RWPE2 (cell line): ENCODE measurements around the gene AQR.

Source experiments
- ATAC-seq: fragments of 200-7000 bp; cut with Tn5 transposase; 3 replicates; pipeline ENCODE4 v1.9.1; 2021; ENCODE audit warnings: low read depth
- DNase-seq: peaks from one replicate; pipeline ENCODE4 v3.0.0-alpha.2; 2020; ENCODE audit warnings: low spot score
- H3K27ac ChIP-seq: fragments of 450-650 bp; 2 replicates; pipeline ENCODE4 v1.5.1; 2017; ENCODE audit warnings: mild to moderate bottlenecking; ENCODE audit not compliant: poor library complexity, severe bottlenecking
- H3K27me3 ChIP-seq: fragments of 250-450 bp; sonication (Bioruptor Pico); 2 replicates; pipeline ENCODE4 v1.5.1; 2021; ENCODE audit warnings: mild to moderate bottlenecking, moderate library complexity; ENCODE audit not compliant: insufficient read depth, poor library complexity, severe bottlenecking
- H3K36me3 ChIP-seq: fragments of 250-450 bp; sonication (Bioruptor Pico); 2 replicates; pipeline ENCODE4 v1.5.1; 2020; ENCODE audit warnings: low read depth, mild to moderate bottlenecking, moderate library complexity
- H3K4me1 ChIP-seq: fragments of 250-450 bp; sonication (Bioruptor Pico); 2 replicates; pipeline ENCODE4 v1.5.1; 2021; ENCODE audit warnings: mild to moderate bottlenecking, moderate library complexity; ENCODE audit not compliant: insufficient read depth, poor library complexity, severe bottlenecking
- H3K4me3 ChIP-seq: fragments of 250-450 bp; sonication (Bioruptor Pico); 2 replicates; pipeline ENCODE4 v1.5.1; 2021; ENCODE audit warnings: mild to moderate bottlenecking, moderate library complexity; ENCODE audit not compliant: severe bottlenecking
- H3K9me3 ChIP-seq: fragments of 250-450 bp; sonication (Bioruptor Pico); 2 replicates; pipeline ENCODE4 v1.5.1; 2021; ENCODE audit warnings: mild to moderate bottlenecking, moderate library complexity; ENCODE audit not compliant: severe bottlenecking
- TF ChIP-seq, protein P1 (sequence below): fragments of 450-650 bp; IDR thresholded peaks from one replicate; pipeline ENCODE4 v1.5.1; 2017; ENCODE audit warnings: mild to moderate bottlenecking, moderate library complexity; ENCODE audit not compliant: poor library complexity, severe bottlenecking

Gene AQR

DNA sequence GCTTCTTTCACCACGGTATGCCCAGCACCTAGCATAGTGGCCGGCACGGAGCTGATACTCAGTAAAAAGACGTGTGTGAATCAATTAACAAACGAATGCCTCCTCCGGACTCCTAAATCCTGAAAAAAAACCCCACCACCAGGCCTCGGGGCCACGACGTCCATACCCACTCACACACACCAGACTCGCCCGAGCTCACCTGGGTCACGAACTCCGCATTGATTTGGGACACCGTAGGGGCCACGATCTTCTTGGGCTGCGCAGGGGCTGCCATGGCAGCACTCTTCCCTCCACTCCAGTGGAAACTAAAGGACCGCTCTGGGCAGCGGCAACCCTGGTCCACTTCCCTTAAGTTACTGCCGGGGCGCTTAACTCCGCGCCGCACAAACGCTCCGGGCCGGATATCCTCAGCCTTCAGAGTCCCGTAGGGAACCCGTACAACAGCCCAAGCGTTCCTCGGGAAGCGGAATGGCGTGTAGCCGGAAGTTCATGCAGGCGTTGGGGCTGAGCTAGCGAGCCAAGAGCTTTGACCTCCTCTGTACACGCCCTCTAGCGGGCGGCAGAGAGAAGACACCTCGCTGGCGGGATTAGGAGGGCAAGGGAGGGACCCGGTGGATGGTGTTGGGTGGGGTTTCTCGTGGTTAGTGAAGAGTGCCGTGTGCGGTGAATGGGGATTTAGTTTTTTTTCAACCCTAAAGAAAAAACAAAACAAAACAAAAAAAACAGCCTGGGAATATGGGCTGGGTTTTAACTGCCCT, at the start of gene AQR:
AQR (minus strand) TSS at position 403 of the 758 bp plus-strand sequence; CDS start at position 274, 129 bp downstream.
- peaks cover 24% of the 10 kb centered on the region for H3K36me3 ChIP-seq
- peaks cover 5% of the 10 kb centered on the region for H3K4me1 ChIP-seq
- H3K27ac ChIP-seq: peak within 1 kb of the TSS; percentile 6
- peak; percentile 99 for DNase-seq
- peak; percentile 100 for ATAC-seq
- peak within 1 kb of the TSS; percentile 94 for H3K4me3 ChIP-seq
- TF ChIP-seq, protein P1, sequence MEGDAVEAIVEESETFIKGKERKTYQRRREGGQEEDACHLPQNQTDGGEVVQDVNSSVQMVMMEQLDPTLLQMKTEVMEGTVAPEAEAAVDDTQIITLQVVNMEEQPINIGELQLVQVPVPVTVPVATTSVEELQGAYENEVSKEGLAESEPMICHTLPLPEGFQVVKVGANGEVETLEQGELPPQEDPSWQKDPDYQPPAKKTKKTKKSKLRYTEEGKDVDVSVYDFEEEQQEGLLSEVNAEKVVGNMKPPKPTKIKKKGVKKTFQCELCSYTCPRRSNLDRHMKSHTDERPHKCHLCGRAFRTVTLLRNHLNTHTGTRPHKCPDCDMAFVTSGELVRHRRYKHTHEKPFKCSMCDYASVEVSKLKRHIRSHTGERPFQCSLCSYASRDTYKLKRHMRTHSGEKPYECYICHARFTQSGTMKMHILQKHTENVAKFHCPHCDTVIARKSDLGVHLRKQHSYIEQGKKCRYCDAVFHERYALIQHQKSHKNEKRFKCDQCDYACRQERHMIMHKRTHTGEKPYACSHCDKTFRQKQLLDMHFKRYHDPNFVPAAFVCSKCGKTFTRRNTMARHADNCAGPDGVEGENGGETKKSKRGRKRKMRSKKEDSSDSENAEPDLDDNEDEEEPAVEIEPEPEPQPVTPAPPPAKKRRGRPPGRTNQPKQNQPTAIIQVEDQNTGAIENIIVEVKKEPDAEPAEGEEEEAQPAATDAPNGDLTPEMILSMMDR: peak; percentile 99
- H3K27me3 ChIP-seq: no peaks in the 10 kb centered on the region
- no peaks in the 10 kb centered on the region for H3K9me3 ChIP-seq

DNA sequence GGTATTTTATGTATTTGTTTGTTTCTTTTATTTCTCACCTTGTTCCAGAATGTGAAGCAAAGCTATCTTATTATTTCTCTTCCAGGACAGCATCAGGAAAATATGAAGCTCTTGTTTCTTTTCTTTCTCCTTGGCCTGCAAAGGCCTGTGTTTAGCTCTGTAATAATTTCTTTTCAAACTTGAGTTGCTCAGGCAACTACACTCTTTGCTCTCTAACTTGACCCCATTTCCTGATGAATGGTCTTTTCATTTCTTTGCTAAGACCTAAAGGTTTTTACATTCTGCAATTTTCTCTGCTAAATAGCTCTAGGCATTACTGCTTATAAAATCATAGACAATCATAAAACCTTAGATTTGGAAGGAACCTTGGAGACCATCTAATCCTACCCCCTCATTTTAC, 44.7 kb upstream of the AQR start:
- DNase-seq (no peak), ATAC-seq (no peak)
- TF ChIP-seq, protein P1: no peak
- Histone ChIP-seq H3K27ac (no peak overlapping the region), H3K27me3 (no peaks in the 10 kb centered on the region), H3K36me3 (no peaks in the 10 kb centered on the region), H3K9me3 (no peaks in the 10 kb centered on the region), H3K4me3 (no peak overlapping the region), H3K4me1 (peaks cover 2% of the 10 kb centered on the region)

DNA sequence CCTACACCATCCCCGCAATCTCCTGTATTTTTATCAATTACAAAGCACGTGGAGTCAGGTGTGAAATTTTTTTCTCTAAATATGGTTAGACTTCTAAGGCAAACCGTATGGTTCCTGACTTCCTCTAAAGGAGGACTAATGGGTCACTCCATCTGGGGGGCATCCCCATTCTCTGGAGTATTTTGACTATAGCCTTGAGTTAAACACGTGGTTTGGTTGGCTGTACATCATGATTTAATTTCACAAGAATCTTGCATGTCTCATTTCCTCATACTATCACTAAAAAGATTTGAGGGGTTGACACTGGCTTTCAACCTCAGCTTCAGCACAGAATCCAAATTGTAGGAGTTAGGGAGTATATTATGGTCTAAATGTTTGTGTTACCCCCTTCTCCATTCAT, 43.8 kb upstream of the AQR start:
- no peaks in the 10 kb centered on the region for H3K4me1 ChIP-seq
- no peak overlapping the region for H3K4me3 ChIP-seq
- H3K9me3 ChIP-seq: no peaks in the 10 kb centered on the region
- TF ChIP-seq, protein P1: no peak
- H3K36me3 ChIP-seq: no peaks in the 10 kb centered on the region
- ATAC-seq (0 out of 3 replicates have a peak, but pooled peaks have one; percentile 10), DNase-seq (no peak)
- no peak overlapping the region for H3K27ac ChIP-seq
- no peaks in the 10 kb centered on the region for H3K27me3 ChIP-seq

DNA sequence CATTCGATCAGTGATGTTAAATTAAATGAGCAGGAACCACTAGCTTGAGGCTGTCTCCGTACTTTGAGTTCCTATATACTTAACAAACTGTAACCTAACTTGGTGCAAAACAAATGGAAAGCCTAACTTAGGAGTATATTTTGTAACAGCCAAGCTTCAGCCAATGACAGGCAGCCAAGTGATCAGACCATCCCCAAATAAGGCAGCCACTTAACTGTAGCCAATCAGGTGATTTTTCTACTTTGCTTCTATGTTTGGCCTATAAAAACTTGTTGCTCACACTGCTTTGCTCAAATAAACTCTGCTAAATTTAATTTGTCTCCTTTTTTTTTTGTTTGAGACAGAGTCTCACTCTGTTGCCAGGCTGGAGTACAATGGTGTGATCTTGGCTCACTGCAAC, 37.9 kb upstream of the AQR start:
- Histone ChIP-seq H3K27me3 (no peaks in the 10 kb centered on the region), H3K9me3 (no peaks in the 10 kb centered on the region), H3K4me3 (no peak overlapping the region), H3K27ac (no peak overlapping the region), H3K4me1 (no peaks in the 10 kb centered on the region), H3K36me3 (no peaks in the 10 kb centered on the region)
- no peak for ATAC-seq
- TF ChIP-seq, protein P1: no peak
- no peak for DNase-seq

DNA sequence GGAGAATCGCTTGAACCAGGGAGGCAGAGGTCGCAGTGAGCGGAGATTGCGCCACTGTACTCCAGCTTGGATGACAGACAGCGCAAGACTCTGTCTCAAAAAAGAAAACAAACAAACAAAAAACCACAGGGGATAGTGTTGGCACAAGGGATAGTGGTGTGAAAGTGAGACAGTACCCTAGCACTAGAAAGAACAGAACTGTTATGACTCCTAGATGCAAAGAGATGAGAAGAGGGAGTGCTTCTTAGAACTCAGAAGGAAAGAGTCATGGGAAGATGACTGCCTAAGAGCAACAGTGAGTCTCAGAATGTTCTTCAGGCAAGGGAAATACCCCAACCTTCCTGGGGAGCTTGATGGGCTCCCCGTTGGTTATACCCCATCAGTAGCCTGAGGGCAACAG, 36.4 kb upstream of the AQR start:
- Histone ChIP-seq H3K27me3 (no peaks in the 10 kb centered on the region), H3K9me3 (no peaks in the 10 kb centered on the region), H3K4me1 (peaks cover 2% of the 10 kb centered on the region), H3K27ac (no peak overlapping the region), H3K4me3 (no peak overlapping the region), H3K36me3 (no peaks in the 10 kb centered on the region)
- no peak for ATAC-seq
- TF ChIP-seq, protein P1: no peak
- no peak for DNase-seq
